GM12892 (cell line): Measurements from ENCODE around the gene KCNIP3.

Experiments
- POLR2A ChIP-seq: IDR thresholded peaks from 2 replicates; pipeline ENCODE4 v1.6.1; 2011; ENCODE audit warnings: low read depth, low read length, control low read depth
- TAF1 ChIP-seq: IDR thresholded peaks from 2 replicates; pipeline ENCODE4 v1.6.1; 2011; ENCODE audit warnings: low read depth, mild to moderate bottlenecking, control low read depth, low read length, borderline replicate concordance

GRCh38 chr2:95384854-95385569, 87.9 kb downstream of the KCNIP3 start:
- TF ChIP-seq POLR2A (no peak), TAF1 (no peak)
